ENCODE measurements around the gene MOK. TPM values are rescaled to one million over a fixed set of nuclear protein-coding genes. Genes with fewer than 3 reads are reported as not detected.

Gene MOK
- total and polyA plus RNA-seq, 2 of the 4 experiments (the other 2 are of a cell fraction), result 16.8 to 48.5 TPM

DNA sequence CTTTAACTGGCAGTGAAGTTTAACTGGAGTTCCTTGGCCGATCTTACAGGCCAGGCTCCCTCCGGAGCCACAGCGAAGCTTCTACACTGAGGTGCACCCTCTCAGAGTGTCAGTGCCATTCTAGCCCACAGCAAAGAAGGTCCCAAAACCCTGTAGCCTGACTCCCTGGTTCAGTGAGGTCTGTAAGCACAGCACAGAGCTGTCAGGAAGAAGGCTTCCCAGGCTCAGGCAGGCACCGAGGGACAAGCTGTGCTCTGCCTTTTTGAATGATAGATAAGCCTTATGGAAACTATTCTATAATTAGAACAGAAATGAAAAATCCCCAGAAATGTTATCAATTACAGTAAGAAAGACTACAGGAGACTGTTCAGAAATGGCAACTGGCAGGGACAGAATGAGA lies 40.2 kb downstream of the MOK start:
- Histone ChIP-seq H3K23ac (ENCODE audit: low read depth, low read length) (peak overlapping the region; percentile 84; the same call in 1 of the 2 replicates), H2BK20ac (ENCODE audit: low read depth, low read length) (peak overlapping the region; percentile 29; the same call in 1 of the 2 replicates), H3K9me1 (ENCODE audit: insufficient read depth, low read length) (0 out of 2 replicates have a peak, but pooled peaks cover 5% of the 10 kb centered on the region), H3K79me1 (ENCODE audit: low read depth in 1 of 2, low read length in 2 of 2) (0 out of 4 replicates have a peak, but pooled peaks cover 0 to 2% of the 10 kb centered on the region in 2 experiments), H3K4me3 (ENCODE audit: insufficient read depth, low read depth, low read length) (no peak overlapping the region), H2BK5ac (ENCODE audit: low read depth, low read length, poor library complexity, severe bottlenecking) (peak overlapping the region; percentile 68), H4K20me1 (ENCODE audit: insufficient read depth, low read length) (no peaks in the 10 kb centered on the region), H4K91ac (ENCODE audit: insufficient read depth, low read depth, low read length) (no peak overlapping the region), H3K4me1 (ENCODE audit: control insufficient read depth, insufficient read depth, low read length) (peaks cover 8% of the 10 kb centered on the region), H4K8ac (ENCODE audit: low read depth in 2 of 2, low read length in 2 of 2) (peak overlapping the region in 1 of 2 experiments; percentile 66; a peak in 2 of 4 replicates), H3K9ac (ENCODE audit: low read depth, low read length) (no peak overlapping the region), H3K56ac (ENCODE audit: extremely low read depth, insufficient read depth, low read length) (no peak overlapping the region), H3K27ac (ENCODE audit: insufficient read depth, low read length) (no peak overlapping the region; the same call in 1 of the 2 replicates), H3K36me3 (ENCODE audit: control insufficient read depth, insufficient read depth, low read length) (no peaks in the 10 kb centered on the region), H3K4me2 (ENCODE audit: low read depth, low read length) (no peak overlapping the region), H3K4ac (ENCODE audit: low read depth, low read length) (peak overlapping the region; percentile 41; the same call in 1 of the 2 replicates), H2AK9ac (replicated peaks; ENCODE audit: low read depth, low read length, poor library complexity) (no peak overlapping the region), H3K27me3 (ENCODE audit: control insufficient read depth, insufficient read depth, low read length) (no peaks in the 10 kb centered on the region), H3K14ac (replicated peaks; ENCODE audit: low read depth, low read length) (peak overlapping the region; percentile 52; the same call in 1 of the 2 replicates), H2BK15ac (ENCODE audit: low read depth, low read length) (no peak overlapping the region), H3K9me3 (ENCODE audit: control insufficient read depth, insufficient read depth, low read length) (no peaks in the 10 kb centered on the region), H2AFZ (replicated peaks; ENCODE audit: low read length, poor library complexity) (no peak overlapping the region), H3K18ac (ENCODE audit: low read depth, low read length) (peak overlapping the region; percentile 27; the same call in 1 of the 2 replicates), H2BK120ac (ENCODE audit: low read depth, low read length) (peak overlapping the region; percentile 64), H2AK5ac (ENCODE audit: low read depth, low read length) (peak overlapping the region; percentile 6; the same call in 1 of the 2 replicates), H4K5ac (ENCODE audit: low read depth, low read length) (peak overlapping the region; percentile 44; the same call in 1 of the 2 replicates)
- intact Hi-C loops (cut with micrococcal nuclease), result no loop called here
- 88% methylated on average over 3 of the region's 4 CpGs; no CpG with 5 or more reads in 1 of the 2 experiments for WGBS, 2 experiments (ENCODE audit: extremely low coverage in 2 of 2, insufficient read length in 1 of 2)
- no peak for DNase-seq
- no peak for TF ChIP-seq RCOR1 (IDR thresholded peaks at IDR 0.05; ENCODE audit: insufficient replicate concordance, low read length)
- no peak for TF ChIP-seq MAZ (IDR thresholded peaks at IDR 0.05; ENCODE audit: borderline replicate concordance, low read depth, low read length)
- TF ChIP-seq BHLHE40 (IDR thresholded peaks at IDR 0.05; ENCODE audit: low read depth, low read length), result no peak
- TF ChIP-seq CEBPB (IDR thresholded peaks at IDR 0.05; ENCODE audit: low read depth, low read length), result no peak
- no peak for TF ChIP-seq POLR2A (IDR thresholded peaks at IDR 0.05; ENCODE audit: low read depth, low read length)
- no peak for TF ChIP-seq RAD21 (IDR thresholded peaks at IDR 0.05; ENCODE audit: low read length)
- TF ChIP-seq MXI1 (IDR thresholded peaks at IDR 0.05; ENCODE audit: borderline replicate concordance, low read depth, low read length), result no peak
- TF ChIP-seq RFX5 (IDR thresholded peaks at IDR 0.05; ENCODE audit: low read depth, low read length), result no peak
- TF ChIP-seq MAFK (IDR thresholded peaks at IDR 0.05; ENCODE audit: low read depth, low read length), result no peak
- TF ChIP-seq, protein P1, sequence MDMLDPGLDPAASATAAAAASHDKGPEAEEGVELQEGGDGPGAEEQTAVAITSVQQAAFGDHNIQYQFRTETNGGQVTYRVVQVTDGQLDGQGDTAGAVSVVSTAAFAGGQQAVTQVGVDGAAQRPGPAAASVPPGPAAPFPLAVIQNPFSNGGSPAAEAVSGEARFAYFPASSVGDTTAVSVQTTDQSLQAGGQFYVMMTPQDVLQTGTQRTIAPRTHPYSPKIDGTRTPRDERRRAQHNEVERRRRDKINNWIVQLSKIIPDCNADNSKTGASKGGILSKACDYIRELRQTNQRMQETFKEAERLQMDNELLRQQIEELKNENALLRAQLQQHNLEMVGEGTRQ (IDR thresholded peaks at IDR 0.05; ENCODE audit: low read depth, low read length), result no peak
- no peak for TF ChIP-seq CHD1 (IDR thresholded peaks at IDR 0.05; ENCODE audit: low read depth, low read length)
- no peak for TF ChIP-seq SMC3 (IDR thresholded peaks at IDR 0.05; ENCODE audit: low read depth, low read length)
- TF ChIP-seq NFE2L2 (IDR thresholded peaks at IDR 0.05; ENCODE audit: low read depth, low read length), result no peak
- TF ChIP-seq FOS (IDR thresholded peaks at IDR 0.05; ENCODE audit: low read depth, low read length), result no peak
- CTCF ChIA-PET, result interaction anchor here (1.1 kb wide), 1 partner anchor 28 kb away, joined by 3 read pairs; no protein-coding TSS in a partner anchor
- BruUV-seq (replicated peaks), result no TSS peak
- dilution Hi-C loops (cut with HindIII; ENCODE audit: low sequenced_read_pairs, unreplicated experiment), result no loop called here
- no peak for ATAC-seq (ENCODE audit: low read depth)
- in situ Hi-C loops (cut with MboI; ENCODE audit: low sequenced_read_pairs), result no loop called here
- POLR2A ChIA-PET (ENCODE audit: unreplicated experiment), result no interaction called here
